Measurements from ENCODE around the gene PLCG2.
"Not testable (repeated sequence)": the region's sequence is repeated elsewhere in the genome, so short reads cannot be mapped to it uniquely, and the experiment has no call there.

Gene PLCG2

GRCh38 chr16:81945665-81946064, 166.6 kb downstream of the PLCG2 start:
- DNase-seq = no peak

DNA sequence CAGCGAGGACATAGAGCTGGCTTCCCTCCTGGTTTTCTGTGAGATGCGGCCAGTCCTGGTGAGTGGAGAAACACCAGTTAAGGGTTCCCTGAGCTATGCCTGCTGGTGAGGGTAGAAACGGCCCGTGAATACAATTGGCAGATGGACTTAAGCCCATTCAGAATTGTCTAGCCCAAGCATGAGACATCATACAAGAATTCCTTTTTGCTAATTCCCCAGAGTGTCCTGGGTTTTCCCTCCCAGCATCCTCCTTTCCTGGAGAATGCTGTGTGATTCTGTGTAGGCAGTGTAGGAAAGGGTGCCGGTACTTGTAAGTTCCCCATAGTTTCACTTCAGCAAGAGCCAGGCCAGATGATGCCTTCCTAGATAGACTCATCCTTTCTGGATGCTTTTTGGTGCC, 167.1 kb downstream of the PLCG2 start:
- DNase-seq = no peak

GRCh38 chr16:81951564-81951963, 172.5 kb downstream of the PLCG2 start:
- no peak for DNase-seq

DNA sequence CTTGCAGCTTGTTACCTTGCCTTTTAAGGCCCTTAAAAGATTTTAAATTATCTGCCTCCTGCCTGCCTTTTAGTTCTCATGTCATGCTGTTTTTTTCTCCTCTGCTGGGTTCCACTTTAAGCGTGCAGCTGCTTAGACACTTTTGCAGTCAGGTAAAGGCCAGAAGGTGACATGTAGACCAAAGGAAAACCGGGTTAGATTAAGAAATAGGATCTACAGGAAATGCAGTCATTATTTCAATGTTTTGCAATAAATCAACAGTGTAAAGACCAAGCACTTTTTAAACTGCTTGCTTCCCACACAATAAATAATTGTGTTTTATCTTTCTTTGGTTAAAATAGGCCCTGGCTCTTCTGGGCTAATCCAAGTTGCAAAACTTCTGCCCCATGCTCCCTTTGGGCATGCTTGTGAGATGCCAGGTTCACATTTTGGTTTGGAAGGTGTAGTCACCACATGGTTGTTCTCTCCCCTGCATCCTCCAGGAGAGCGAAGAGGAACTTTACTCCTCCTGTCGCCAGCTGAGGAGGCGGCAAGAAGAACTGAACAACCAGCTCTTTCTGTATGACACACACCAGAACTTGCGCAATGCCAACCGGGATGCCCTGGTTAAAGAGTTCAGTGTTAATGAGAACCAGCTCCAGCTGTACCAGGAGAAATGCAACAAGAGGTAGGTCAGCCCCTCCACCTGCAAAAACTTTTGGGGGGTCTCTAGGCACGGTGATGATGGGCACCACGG, 177.3 kb downstream of the PLCG2 start:
- no peak for DNase-seq

DNA sequence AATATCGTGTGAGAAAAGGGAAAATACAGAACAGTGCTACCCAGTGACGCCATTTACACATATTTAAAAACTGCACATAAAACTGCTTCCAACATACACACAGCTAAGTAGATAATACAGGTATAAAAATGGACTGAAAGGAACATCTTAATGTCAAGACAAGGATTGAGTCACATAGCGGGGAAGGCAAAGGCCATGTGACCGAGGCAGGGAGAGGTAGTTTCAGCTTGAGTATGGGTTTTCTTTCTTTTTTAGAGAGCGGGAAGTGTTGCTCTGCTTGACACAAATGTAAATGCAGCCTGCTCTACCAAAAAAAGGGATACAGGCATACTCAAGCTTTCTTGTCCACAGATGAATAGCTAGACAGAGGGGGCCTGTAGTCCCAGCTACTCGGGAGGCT, 185.7 kb downstream of the PLCG2 start:
- DNase-seq = no peak

DNA sequence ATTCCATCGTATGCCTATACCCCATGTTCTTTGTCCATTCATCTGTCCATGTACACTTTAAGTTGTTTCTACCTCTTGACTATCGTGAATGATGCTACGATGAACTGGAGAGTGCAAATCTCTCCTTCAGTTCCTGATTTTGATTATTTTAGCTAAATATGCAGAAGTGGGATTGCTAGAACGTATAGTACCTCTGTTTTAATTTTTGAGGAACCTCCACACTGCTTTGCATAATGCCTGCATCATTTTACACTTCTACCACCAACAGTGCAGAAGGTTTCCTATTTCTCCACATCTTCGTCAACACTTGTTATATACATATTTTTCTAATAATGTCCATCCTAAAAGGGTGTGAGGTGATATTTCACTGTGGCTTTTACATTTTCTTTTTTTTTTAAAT, 188.3 kb downstream of the PLCG2 start:
- DNase-seq = no peak

GRCh38 chr16:81971853-81972252, 192.8 kb downstream of the PLCG2 start:
- DNase-seq = no peak

GRCh38 chr16:81973737-81974136, 194.6 kb downstream of the PLCG2 start:
- no peak for DNase-seq

DNA sequence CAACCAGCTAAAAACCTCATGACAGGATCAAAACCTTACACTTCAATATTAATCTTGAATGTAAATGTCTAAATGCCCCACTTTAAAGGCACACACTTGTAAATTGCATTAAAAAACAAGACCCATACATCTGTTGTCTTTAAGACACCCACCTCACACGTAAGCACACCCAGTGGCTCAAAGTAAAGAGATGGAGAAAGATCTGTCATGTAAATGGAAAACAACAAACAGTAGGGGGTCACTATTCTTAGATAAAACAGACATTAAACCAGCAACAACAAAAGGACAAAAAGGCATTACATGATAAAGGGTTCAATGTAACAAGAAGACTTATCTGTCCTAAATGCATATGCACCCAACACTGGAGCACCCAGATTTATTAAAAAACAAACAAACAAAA, 196.5 kb downstream of the PLCG2 start:
- no peak for DNase-seq

DNA sequence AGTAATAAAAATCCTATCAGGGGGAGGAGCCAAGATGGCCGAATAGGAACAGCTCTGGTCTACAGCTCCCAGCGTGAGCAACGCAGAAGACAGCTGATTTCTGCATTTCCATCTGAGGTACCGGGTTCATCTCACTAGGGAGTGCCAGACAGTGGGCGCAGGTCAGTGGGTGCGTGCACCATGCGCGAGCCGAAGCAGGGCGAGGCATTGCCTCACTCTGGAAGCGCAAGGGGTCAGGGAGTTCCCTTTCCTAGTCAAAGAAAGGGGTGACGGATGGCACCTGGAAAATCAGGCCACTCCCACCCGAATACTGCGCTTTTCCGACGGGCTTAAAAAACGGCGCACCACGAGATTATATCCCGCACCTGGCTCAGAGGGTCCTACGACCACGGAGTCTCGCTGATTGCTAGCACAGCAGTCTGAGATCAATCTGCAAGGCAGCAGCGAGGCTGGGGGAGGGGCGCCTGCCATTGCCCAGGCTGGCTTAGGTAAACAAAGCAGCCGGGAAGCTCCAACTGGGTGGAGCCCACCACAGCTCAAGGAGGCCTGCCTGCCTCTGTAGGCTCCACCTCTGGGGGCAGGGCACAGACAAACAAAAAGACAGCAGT, 198.3 kb downstream of the PLCG2 start:
- not testable (repeated sequence) for DNase-seq

GRCh38 chr16:81987121-81987520, 208.0 kb downstream of the PLCG2 start:
- no peak for DNase-seq

DNA sequence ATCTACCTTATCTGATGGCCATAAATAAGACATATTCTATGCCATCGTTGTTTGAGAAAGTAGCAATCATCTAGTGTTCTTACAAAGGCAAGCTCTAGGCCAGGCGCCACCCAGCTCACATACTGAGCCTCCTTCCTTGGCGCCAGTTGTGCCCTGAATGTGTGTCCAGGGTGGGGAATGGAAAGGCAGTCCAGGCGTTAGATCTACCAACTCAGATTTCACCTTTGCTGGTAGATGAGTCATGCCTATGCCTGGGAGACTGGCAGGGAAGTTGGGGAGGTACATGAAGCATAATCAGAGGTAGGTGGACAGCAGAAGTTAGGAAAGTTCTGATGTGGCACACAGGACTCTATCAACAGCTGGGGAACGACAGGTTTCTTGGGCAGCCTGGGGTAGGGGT, 208.6 kb downstream of the PLCG2 start:
- DNase-seq = no peak

- DNase-seq = no peak
Observed at GRCh38 chr16:81992859-81993258, 213.8 kb downstream of the PLCG2 start.

DNA sequence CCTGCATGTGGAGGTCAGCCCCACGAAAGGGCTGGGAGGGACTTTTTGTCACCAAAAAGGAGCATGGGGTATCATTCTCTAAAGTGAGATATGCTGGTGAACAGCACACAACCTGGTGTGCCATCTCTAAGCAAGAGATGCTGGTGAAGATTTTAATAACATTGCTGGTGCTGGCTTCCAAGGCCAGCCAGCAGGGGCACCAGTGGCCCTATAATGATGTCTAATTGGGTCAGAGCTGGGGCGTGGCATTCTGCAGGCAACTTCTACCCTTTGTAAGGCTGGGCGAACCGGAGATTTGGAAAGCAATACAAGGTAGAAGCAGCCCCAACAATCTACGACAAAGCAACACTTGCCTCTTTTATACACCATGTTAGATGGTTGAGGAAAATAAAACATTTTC, 215.4 kb downstream of the PLCG2 start:
- DNase-seq = no peak

GRCh38 chr16:81995651-81996050, 216.6 kb downstream of the PLCG2 start:
- DNase-seq = no peak

GRCh38 chr16:81996664-81997509, 217.8 kb downstream of the PLCG2 start:
- DNase-seq = no peak

DNA sequence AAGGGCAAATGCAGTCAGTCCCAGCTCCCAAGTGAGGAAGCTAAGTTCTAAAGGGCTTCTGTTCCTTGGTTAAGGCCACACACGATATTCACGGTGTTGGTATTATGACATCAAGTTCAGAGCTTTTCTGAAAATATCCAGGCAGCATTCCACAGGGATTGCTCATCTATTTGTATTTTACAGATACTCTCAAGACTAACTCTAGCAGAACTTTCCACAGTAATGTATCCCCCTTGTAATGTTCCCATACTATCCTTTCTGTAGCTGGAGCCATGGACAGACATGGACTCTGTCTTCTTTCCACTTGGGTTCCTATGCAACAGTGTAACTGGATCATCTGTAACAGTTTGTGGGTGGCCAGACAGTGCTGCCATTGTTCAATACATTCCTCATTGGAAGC, 218.6 kb downstream of the PLCG2 start:
- no peak for DNase-seq

DNA sequence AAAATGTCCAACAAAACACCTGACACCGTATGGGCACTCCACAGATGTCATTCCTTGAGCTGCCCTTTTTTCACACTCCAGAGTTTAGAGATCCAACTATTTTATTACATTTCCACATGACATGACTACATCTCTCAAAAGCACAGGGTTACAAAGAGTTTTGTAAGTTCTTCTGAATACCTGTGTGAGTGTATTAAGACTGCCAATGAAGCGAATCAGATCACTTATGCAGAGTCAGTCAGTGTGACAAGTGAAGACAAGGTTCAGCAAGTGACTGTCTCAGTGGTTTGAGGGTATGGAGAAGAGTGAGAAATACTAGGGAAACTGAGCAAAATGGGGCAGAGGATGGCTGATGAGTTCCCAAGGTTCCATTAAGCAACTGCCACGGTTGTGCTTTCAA, 223.7 kb downstream of the PLCG2 start:
- no peak for DNase-seq

DNA sequence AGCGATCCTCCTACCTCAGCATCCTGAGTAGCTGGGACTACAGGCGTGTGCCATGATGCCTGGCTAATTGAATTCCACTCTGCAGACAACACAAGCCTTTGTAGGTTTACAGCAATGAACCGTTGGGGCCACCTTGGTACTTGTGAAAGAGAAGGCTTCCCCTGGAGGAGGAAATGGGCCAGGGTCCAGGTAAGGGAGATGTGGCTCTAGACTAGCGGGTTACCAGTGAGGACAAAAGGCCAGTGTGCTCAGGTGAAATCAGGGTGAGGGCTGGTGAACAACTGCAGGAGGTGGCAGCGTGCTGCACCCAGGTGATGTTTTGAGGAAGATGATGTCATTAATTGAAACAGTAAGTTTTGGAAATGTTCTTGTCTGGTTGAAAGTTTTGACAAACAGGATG, 225.5 kb downstream of the PLCG2 start:
- DNase-seq = no peak

GRCh38 chr16:82005027-82005830, 226.1 kb downstream of the PLCG2 start:
- no peak for DNase-seq

DNA sequence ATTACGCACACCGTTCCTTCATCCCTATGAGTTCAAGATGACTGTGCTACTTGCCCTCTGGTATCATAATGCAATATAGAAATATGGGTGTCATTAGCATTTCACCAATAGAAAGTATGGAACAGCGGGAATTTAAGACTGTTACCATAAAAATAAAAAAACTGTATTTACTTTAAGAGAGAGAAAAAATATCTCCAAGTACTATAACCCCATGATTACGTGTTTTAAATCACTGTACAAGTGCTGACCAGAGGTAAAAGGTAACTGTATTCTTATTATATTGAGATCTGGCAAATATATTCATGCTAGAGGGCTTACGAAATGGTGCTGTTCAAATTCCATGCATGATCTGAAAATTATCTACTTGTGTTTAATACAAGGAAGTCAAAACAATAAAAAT, 226.9 kb downstream of the PLCG2 start:
- DNase-seq = no peak

- no peak for DNase-seq
Observed at GRCh38 chr16:82007189-82007588, 228.1 kb downstream of the PLCG2 start.

DNA sequence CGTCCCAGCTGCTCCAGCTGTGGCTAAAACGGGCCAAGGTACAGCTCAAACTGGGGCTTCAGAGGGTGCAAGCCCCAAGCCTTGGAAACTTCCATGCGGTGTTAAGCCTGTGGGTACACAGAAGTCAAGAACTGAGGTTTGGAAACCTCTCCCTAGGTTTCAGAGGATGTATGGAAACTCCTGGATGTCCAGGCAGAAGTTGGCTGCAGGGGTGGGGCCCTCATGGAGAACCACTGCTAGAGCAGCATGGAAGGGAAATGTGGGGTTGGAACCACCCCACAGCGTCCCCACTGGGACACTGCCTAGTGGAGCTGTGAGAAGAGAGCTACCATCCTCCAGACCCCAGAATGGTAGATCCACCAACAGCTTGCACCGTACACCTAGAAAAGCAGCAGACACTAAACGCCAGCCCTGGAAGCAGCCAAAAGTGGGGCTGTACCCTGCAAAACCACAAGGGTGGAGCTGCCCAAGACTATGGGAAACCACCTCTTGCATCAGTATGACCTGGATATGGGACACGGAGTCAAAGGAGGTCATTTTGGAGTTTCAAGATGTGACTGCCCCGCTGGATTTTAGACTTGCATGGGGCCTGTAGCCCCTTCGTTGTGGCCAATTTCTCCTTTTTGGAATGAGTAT, 230.0 kb downstream of the PLCG2 start:
- DNase-seq = no peak

All from GDM1 (cell line).